ENCODE results near the gene MARCHF6.
"Not testable (repeated sequence)": the region's sequence is repeated elsewhere in the genome, so short reads cannot be mapped to it uniquely, and the experiment has no call there.

The MARCHF6 gene

GRCh38 chr5:10306806-10307205 lies 46.7 kb upstream of the MARCHF6 start:
- no peak overlapping the region for H3K9ac ChIP-seq
- H3K4me3 ChIP-seq (IDR thresholded peaks at IDR 0.05; ENCODE audit: insufficient read depth, low read depth, low read length), result no peak overlapping the region
- no peak overlapping the region for H3K4me2 ChIP-seq

GRCh38 chr5:10307206-10308148 lies 46.0 kb upstream of the MARCHF6 start, which contains the start of gene CMBL:
CMBL (minus strand) TSS chr5:10307902; CDS start chr5:10290762, 17,140 bp downstream.
- H3K27me3 ChIP-seq (ENCODE audit: insufficient read depth, low read depth), result no peaks in the 10 kb centered on the region
- H3K79me2 ChIP-seq (ENCODE audit: insufficient read depth, low read depth), result no peaks in the 10 kb centered on the region
- no peak within 1 kb of the TSS for H3K4me2 ChIP-seq
- H2AFZ ChIP-seq (ENCODE audit: low read depth), result no peak within 1 kb of the TSS
- no peak for TF ChIP-seq CTCF (conservative IDR thresholded peaks at IDR 0.05; ENCODE audit: low read depth, low read length)
- no peaks in the 10 kb centered on the region for H4K20me1 ChIP-seq (ENCODE audit: insufficient read depth)
- no peak within 1 kb of the TSS for H3K27ac ChIP-seq
- no peak within 1 kb of the TSS for H3K9ac ChIP-seq
- no peak within 1 kb of the TSS for H3K4me3 ChIP-seq (IDR thresholded peaks at IDR 0.05; ENCODE audit: insufficient read depth, low read depth, low read length)
- H3K36me3 ChIP-seq (ENCODE audit: insufficient read depth), result no peaks in the 10 kb centered on the region
- no peaks in the 10 kb centered on the region for H3K4me1 ChIP-seq (ENCODE audit: low read depth, poor library complexity, severe bottlenecking)

More at GRCh38 chr5:10306806-10307205, 46.7 kb upstream of the MARCHF6 start:
- H3K27ac ChIP-seq, result no peak overlapping the region
- H3K79me2 ChIP-seq (ENCODE audit: insufficient read depth, low read depth), result no peaks in the 10 kb centered on the region
- H3K36me3 ChIP-seq (ENCODE audit: insufficient read depth), result no peaks in the 10 kb centered on the region
- TF ChIP-seq CTCF (conservative IDR thresholded peaks at IDR 0.05; ENCODE audit: low read depth, low read length), result no peak
- no peaks in the 10 kb centered on the region for H3K27me3 ChIP-seq (ENCODE audit: insufficient read depth, low read depth)
- H3K4me1 ChIP-seq (ENCODE audit: low read depth, poor library complexity, severe bottlenecking), result no peaks in the 10 kb centered on the region
- no peak overlapping the region for H2AFZ ChIP-seq (ENCODE audit: low read depth)
- H4K20me1 ChIP-seq (ENCODE audit: insufficient read depth), result no peaks in the 10 kb centered on the region

- H3K36me3 ChIP-seq (ENCODE audit: insufficient read depth), result no peaks in the 10 kb centered on the region
- no peak overlapping the region for H2AFZ ChIP-seq (ENCODE audit: low read depth)
- no peaks in the 10 kb centered on the region for H4K20me1 ChIP-seq (ENCODE audit: insufficient read depth)
- no peak overlapping the region for H3K4me3 ChIP-seq (IDR thresholded peaks at IDR 0.05; ENCODE audit: insufficient read depth, low read depth, low read length)
- H3K27me3 ChIP-seq (ENCODE audit: insufficient read depth, low read depth), result no peaks in the 10 kb centered on the region
- no peak for TF ChIP-seq CTCF (conservative IDR thresholded peaks at IDR 0.05; ENCODE audit: low read depth, low read length)
- no peaks in the 10 kb centered on the region for H3K79me2 ChIP-seq (ENCODE audit: insufficient read depth, low read depth)
- H3K4me1 ChIP-seq (ENCODE audit: low read depth, poor library complexity, severe bottlenecking), result no peaks in the 10 kb centered on the region
- no peak overlapping the region for H3K9ac ChIP-seq
- no peak overlapping the region for H3K4me2 ChIP-seq
- no peak overlapping the region for H3K27ac ChIP-seq
Observed at GRCh38 chr5:10308844-10309243, 44.7 kb upstream of the MARCHF6 start.

- no peak overlapping the region for H3K4me3 ChIP-seq (IDR thresholded peaks at IDR 0.05; ENCODE audit: insufficient read depth, low read depth, low read length)
- no peaks in the 10 kb centered on the region for H3K36me3 ChIP-seq (ENCODE audit: insufficient read depth)
- no peak for TF ChIP-seq CTCF (conservative IDR thresholded peaks at IDR 0.05; ENCODE audit: low read depth, low read length)
- no peak overlapping the region for H2AFZ ChIP-seq (ENCODE audit: low read depth)
- H3K27me3 ChIP-seq (ENCODE audit: insufficient read depth, low read depth), result no peaks in the 10 kb centered on the region
- H3K9ac ChIP-seq, result no peak overlapping the region
- no peaks in the 10 kb centered on the region for H3K4me1 ChIP-seq (ENCODE audit: low read depth, poor library complexity, severe bottlenecking)
- H3K4me2 ChIP-seq, result no peak overlapping the region
- H3K27ac ChIP-seq, result no peak overlapping the region
- no peaks in the 10 kb centered on the region for H4K20me1 ChIP-seq (ENCODE audit: insufficient read depth)
- H3K79me2 ChIP-seq (ENCODE audit: insufficient read depth, low read depth), result no peaks in the 10 kb centered on the region
Observed at GRCh38 chr5:10310066-10310779, 43.3 kb upstream of the MARCHF6 start.

GRCh38 chr5:10310835-10311570 lies 42.5 kb upstream of the MARCHF6 start:
- not testable (repeated sequence) for H3K4me2 ChIP-seq; H2AFZ ChIP-seq (ENCODE audit: low read depth); H4K20me1 ChIP-seq (ENCODE audit: insufficient read depth); H3K36me3 ChIP-seq (ENCODE audit: insufficient read depth); H3K79me2 ChIP-seq (ENCODE audit: insufficient read depth, low read depth); H3K4me3 ChIP-seq (IDR thresholded peaks at IDR 0.05; ENCODE audit: insufficient read depth, low read depth, low read length); H3K4me1 ChIP-seq (ENCODE audit: low read depth, poor library complexity, severe bottlenecking); H3K9ac ChIP-seq; H3K27me3 ChIP-seq (ENCODE audit: insufficient read depth, low read depth); H3K27ac ChIP-seq
